ENCODE results near the gene ATP5PO. TPM values are rescaled to one million over a fixed set of nuclear protein-coding genes. Genes with fewer than 3 reads are reported as not detected.

Gene ATP5PO
- total RNA-seq, 1 experiment from 2014 or later, result 210 TPM

DNA sequence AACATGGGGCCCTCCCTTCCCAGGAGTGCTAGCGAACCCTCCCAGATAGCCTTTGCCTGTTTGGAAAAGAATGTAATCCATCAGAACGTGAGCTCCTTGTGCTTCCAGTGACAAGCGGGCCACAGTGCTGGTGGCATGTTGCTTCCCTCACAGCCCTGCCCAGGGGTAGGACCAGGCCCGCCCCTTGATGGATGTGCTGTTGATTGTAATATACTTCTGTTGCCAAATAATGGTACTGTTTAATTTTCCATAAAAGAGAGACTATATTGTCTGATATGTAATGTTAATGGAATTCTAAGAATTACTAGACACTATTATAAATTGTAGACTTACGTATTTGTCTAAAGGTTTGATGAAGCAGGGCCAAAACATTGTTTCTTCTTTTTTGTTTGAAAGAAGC, 16.4 kb downstream of the ATP5PO start:
- DNase-seq (ENCODE audit: low read depth), result no peak

DNA sequence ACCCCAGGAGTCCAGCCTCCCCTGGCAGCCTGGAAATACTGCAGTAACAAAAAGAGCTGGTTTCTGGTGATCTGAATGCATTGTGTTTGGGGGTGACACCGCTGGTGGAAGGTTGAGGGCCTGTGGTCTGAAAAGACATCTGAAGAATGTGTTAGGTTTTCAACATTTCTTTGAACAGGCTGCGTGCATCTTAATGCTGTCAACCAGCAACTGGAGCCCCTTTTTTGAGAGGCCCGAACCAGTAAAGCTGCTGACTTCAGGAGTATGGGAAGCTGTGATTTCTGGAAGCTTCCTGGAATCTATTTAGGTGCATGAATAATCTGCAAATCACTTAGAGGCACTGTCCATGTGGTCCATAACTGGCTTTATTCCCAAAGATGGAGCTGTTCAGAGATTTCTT, 17.0 kb downstream of the ATP5PO start:
- no peak for DNase-seq (ENCODE audit: low read depth)

GRCh38 chr21:33897739-33898138, 17.9 kb downstream of the ATP5PO start:
- DNase-seq (ENCODE audit: low read depth), result no peak

DNA sequence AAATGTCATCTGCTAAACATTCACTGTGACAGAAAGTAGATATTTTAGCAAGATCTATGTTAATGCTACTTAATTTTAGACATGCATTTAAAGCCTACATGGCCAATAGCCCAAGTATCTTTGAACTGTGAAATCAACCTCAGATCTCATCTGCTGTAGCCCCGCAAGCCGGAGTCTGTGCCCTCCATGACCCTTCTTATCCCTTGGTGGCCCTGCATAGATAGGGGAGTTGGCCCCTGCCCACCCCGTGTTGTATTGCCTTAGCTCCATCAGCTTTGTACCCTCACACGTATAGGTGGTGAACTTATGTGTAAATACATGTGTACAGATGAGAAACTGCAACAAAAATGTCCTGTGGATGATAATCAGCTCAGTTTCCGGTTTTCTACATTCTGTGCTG, 18.5 kb downstream of the ATP5PO start:
- no peak for DNase-seq (ENCODE audit: low read depth)

DNA sequence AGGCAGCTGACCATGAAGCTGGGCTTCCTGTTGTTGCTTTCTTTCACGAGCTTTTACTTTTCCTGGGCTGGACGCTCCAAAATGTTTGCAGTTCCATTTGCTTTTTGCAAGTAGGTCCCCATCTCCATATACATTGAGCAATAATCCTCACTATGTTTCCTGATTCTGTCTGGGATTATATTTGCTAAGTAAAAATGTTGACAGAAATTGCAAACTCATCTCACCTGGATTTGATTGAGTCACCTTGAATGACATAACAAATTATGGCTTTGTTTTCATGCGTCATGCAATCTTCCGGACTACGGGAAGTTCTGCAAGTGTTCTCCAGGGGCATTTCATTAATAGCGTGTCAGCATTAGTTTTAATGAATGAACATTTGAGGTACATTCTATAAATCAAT, 18.9 kb downstream of the ATP5PO start:
- DNase-seq (ENCODE audit: low read depth), result no peak

DNA sequence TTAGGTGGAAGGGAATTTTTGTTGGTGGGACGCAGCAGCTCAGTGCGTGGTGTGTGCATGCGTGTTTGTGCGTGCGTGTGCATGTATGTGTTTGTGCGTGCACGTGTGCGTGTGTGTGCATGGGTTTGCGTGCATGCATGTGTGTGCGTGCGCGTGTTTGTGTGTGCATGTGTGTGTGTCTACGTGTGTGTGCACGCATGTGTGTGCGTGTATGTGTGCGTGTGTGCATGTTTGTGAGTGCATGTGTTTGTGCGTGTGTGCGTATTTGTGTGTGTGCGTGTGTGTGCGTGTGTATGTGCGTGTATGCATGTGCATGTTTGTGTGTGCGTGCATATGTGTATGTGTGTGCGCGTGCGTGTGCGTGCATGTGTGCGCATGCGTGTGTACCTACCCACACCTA, 20.2 kb downstream of the ATP5PO start:
- no peak for DNase-seq (ENCODE audit: low read depth)

GRCh38 chr21:33894736-33895288, 20.8 kb downstream of the ATP5PO start:
- DNase-seq (ENCODE audit: low read depth), result peak; percentile 84

GRCh38 chr21:33893917-33894316, 21.7 kb downstream of the ATP5PO start:
- DNase-seq (ENCODE audit: low read depth), result no peak

DNA sequence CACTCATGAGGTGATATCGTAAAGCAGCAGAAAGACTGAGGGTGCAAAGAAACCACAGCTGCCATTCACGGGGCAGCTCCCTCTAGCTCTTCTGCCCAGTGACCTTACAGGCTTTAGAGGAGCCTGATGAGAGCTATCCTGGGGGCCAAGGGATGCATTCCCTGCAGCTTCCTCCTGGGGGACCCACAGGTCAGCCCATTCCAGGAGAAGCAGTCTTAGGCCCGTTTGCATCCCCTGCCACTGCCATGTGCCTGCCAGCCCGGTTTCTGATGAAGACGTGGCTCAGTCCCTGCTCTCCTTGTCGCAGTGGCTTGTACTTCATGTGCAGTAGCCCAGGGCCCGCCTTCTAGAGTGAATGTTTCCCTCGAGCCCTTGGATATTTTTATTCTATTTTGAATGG, 22.8 kb downstream of the ATP5PO start:
- DNase-seq (ENCODE audit: low read depth), result no peak

DNA sequence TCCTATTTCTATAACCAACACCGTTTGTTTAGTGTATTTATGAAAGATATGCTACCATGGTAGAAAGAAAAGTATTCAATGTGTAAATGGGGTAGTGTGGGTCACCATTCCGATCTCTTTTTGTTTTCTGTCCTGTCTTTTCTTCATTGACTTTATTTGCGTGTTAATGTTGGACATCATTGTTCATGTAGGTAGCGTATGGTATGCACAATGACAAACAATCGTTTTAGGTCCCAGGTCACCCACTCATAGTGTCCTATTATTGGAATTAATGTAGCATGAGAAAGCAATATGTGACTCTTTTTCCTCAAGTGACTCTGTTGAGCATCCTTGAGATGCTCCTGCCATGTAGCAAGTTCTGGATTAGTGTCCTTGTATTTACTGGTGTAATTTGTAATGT, 25.4 kb downstream of the ATP5PO start:
- no peak for DNase-seq (ENCODE audit: low read depth)

DNA sequence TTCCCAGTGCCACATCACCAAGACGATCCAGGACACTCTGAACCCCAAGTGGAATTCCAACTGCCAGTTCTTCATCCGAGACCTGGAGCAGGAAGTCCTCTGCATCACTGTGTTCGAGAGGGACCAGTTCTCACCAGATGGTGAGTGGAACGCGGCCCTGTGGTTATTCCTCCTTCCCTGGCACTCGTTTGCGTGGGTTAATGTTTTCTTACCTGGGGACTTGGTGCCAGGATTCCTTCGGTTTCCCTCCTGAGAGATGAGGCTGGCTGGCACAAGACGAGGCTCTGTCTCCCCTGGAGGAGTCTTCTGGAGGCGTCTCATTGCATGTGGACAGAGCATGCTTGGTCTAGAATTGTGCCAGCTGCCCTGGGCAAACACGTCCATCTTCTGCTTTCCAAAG, 29.3 kb downstream of the ATP5PO start:
- no peak for DNase-seq (ENCODE audit: low read depth)

DNA sequence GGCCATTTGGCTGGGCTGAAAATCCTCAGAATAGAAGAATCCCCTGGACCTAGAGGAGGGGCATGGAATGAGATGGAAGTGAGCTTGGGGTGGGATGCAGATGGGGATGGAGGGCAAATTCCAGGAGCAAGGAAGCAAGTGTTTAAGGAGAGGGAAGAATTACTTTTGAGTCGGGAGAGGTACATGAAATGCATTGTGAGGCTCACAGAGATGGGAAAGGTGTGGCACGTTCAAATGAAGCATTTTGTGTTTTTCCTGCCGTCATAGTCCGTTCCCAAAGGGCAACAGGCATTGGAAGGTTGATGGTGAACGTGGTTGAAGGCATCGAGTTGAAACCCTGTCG, 30.5 kb downstream of the ATP5PO start:
- DNase-seq (ENCODE audit: low read depth), result no peak

DNA sequence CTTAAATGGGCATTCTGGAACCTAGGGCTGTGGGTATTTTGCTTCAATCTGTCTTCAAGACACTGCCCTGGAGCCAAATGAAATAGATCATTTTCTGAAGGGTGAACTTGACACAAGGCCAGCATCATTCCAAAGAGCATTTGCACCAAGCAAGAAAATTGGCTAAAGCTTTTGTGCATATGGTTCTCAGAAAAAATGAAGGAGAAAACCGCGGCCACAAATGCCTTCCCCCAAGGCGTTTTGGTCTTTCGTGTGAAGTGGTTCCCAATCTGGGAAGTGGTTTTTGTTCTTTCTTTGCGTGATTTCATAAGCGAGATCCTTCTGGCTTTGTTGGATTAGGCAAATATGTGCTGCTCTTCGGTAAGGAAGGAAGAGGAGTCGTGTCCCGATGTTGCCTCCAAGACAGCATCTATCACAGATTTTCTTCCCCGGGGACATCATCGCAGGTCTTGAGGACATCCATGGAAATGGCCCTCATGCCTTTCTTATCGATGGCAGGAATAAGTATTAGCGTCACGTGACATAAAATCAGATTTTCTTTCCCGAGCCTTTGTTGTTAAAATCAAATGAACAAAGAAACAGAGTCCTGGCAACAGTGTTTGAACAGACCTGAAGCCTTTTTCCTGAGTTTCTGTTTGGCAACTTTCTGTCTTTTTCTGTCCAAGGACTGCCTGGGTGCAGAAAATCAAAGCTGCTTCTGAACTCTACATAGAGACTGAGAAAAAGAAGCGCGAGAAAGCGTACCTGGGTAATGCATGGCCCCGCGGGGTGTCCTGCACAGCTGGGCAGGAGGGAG, 31.0 kb downstream of the ATP5PO start:
- peak; percentile 29 for DNase-seq (ENCODE audit: low read depth)

- DNase-seq (ENCODE audit: low read depth), result no peak
Observed at GRCh38 chr21:33883118-33883517, 32.5 kb downstream of the ATP5PO start.

GRCh38 chr21:33881689-33882440, 33.7 kb downstream of the ATP5PO start:
- no peak for DNase-seq (ENCODE audit: low read depth)

DNA sequence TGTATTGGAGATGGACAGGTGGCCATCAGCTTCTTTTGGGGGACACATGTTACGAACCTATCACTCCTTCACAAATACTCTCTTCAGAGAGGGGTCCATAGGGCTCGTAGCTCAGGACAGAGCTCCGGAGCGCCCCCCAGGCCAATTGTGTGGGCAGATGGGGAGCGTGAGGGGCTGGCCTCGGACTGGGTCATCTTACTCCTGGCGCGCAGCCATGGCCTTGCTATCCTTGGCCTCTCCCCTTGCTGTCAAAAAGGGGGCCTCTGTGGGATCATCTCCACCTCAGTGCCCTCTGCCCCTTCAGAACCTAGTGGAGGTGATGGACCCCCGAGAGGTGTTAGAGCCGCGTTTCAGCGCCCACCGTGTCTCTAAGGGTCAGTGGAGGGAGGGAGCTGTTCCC, 35.0 kb downstream of the ATP5PO start:
- DNase-seq (ENCODE audit: low read depth), result no peak

DNA sequence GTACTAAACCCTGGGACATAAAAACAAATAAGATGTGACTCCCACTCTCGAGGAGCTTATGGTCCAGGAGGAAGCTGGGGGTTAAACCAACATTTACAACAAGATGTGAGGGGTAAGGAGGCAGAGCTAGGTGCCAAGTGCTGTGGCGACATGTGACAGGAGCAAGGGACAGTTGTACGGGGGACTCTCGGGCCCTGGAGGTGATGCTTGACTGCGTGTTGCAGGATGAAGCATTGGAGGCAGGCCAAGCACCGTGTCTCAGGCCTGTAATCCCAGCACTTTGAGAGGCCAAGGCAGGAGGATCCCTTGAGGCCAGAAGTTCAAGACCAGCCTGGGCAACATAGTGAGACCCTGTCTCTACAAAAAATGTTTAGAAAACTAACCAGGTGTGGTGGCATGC, 36.8 kb downstream of the ATP5PO start:
- no peak for DNase-seq (ENCODE audit: low read depth)

DNA sequence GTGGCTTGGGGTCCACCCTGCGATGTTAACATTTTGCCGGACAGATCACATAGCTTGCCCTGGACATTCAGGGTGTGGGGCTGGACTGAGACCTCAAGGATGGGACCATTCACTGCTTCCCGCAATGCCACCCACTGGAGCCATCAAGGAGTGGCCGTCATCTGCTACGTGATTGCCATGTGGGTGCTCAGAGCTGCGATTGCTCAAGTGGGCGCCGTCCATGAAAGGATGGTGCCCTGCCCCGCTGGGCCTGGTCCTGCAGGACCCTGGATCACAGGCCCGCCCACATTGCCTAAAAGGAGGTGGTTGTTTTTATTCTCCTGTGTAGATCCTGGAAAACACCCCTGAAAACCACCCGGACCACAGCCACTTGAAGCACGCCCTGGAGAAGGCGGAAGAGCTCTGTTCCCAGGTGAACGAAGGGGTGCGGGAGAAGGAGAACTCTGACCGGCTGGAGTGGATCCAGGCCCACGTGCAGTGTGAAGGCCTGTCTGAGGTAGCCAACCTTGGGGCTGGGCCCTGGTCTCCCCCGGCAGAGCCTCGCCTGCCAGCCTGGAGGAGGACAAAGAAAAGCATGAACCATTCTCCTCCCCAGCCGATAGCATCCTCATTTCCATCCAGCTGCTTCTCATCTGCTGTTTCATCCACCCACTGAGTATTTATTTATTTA, 40.4 kb downstream of the ATP5PO start:
- DNase-seq (ENCODE audit: low read depth), result no peak

DNA sequence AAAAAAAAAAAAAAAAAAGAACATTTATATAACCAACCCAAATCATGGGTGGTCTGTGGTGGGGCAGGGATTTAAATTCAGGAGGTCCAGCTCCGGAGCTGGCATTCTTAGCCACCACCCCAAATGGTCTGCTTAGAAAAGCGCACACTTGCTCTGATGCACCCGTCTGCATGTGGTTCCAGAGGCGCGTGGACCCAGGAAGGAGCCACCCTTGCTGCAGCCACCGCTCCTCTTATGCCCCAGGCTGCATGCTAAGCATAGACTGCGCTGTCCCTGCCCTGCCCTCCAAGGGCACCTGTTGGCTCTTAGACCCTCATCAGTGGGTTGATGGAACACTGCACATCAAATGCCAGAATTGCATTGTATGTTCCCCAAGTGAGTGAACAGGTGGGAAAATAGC, 41.4 kb downstream of the ATP5PO start:
- no peak for DNase-seq (ENCODE audit: low read depth)

DNA sequence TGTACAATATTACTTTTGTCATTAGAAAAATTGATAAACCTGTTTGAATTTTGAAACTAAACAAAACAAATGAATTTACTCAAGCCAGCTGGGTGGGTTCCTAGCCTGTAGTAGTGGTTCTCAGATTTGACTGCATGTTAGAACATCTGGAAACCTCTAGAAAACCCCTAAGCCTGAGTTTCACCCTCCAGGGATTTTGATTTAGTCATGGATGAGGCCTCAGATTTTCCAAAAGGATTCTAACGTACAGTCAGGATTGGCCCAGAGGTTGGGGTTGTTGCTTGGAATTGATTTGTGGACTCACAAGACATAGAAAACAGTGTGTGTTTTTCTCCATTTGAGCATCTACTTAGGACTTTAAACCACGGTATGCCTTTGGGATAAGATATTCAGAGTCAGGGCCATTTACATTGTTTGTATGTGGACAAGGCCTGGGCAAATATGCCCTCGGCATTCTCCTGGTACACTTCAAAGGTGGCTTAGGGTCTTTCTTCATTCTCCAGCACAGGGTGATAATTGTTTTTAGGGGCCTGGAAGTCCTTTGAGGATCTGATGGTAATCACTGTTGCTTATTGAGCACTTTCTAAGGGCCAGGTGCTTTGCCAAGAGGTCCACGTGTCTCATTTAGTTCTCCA, 42.6 kb downstream of the ATP5PO start:
- no peak for DNase-seq (ENCODE audit: low read depth)

DNA sequence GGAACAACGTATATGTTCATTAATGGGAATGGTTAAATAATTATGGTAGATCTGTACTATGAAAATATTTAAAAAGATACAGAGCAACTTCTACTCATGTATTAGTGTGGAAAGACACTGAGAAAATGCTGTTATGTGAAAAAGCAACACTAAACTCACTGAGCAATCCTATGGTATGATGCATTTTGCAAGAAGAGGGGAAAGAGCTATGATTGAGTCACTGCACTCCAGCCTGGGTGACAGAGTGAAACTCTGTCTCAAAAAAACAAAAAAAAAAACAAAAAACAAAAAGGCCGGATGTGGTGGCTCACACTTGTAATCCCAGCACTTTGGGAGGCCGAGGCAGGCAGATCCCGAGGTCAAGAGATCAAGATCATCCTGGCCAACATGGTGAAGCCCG, 44.4 kb downstream of the ATP5PO start:
- peak; percentile 58 for DNase-seq (ENCODE audit: low read depth)

GRCh38 chr21:33870768-33871167, 44.8 kb downstream of the ATP5PO start:
- no peak for DNase-seq (ENCODE audit: low read depth)

All from LHCN-M2 (cell line).